ENCODE data around the gene EGR1.

GRCh38 chr5:138458384-138458783, 6.9 kb upstream of the EGR1 start:
- TF ChIP-seq FOXK2 (IDR thresholded peaks at IDR 0.05), result no peak
- no peak for TF ChIP-seq SP1 (IDR thresholded peaks at IDR 0.05)
- TF ChIP-seq CTBP1 (IDR thresholded peaks at IDR 0.05; ENCODE audit: borderline replicate concordance), result no peak

Measured in HEK293T (cell line).